Inferior parietal cortex (tissue), 1 donor: ENCODE results near the gene ULK1.
A peak's percentile ranks its signal among the peaks of the same experiment; 100 is the strongest.

Source experiments
- DNase-seq: peaks from one replicate; pipeline ENCODE4 v3.0.0-alpha.2; 2016; ENCODE audit errors: extremely low spot score

Gene ULK1

DNA sequence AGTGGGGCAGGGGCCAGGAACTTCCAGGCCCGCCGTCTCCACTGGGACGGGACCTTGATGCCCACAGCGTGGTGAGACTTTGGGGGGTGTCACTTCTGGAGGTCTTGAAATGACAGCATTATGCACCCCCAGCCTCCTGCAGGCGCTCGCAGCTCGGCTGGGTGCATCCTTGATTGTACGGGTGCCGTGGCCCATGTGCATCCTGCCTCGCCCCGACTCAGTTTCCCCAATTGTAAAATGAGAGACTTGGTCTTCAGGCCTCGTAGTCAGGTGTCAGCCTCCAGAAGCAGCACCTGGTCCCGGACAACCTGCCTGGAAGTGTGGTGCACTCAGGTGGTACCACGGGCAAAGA, 25.7 kb downstream of the ULK1 start:
- DNase-seq, result no peak

DNA sequence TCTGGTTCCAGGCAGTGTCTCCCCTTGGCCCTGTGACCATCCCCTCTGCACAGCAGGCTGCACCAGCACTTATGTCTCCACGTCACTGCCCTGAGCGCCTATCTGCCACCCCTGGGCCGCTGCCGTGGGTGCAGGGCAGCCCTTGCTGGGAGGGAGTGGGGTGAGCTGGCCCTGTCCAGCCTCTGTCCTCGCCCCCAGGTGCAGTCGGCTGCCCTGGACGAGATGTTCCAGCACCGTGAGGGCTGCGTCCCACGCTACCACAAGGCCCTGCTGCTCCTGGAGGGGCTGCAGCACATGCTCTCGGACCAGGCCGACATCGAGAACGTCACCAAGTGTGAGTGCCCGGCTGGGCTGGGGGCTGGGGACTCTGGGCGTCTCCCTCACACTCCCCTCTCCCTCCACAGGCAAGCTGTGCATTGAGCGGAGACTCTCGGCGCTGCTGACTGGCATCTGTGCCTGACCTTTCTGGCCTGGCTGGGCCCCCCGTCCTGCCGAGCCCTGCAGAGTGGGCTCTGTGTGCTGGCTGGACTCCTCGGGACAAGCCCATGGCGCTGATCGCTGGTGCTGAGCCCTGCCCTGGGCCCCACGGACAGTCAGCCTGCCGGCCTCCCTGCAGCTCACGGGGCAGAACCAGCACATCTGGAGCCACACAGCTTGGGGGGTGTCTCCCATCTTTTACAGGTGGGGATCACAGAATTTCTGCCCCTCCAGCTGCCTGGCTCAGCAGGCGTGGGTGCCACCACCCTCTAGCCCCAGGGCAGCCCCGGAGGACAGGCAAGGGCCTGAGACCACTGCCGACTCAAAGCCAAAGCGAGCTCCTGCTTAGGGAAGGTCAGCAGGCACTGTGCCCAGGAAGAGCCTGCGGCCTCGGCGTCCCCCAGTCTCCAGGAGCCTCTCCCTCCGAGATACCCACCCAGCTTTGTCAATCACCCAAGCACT, 26.7 kb downstream of the ULK1 start:
- DNase-seq, result no peak

DNA sequence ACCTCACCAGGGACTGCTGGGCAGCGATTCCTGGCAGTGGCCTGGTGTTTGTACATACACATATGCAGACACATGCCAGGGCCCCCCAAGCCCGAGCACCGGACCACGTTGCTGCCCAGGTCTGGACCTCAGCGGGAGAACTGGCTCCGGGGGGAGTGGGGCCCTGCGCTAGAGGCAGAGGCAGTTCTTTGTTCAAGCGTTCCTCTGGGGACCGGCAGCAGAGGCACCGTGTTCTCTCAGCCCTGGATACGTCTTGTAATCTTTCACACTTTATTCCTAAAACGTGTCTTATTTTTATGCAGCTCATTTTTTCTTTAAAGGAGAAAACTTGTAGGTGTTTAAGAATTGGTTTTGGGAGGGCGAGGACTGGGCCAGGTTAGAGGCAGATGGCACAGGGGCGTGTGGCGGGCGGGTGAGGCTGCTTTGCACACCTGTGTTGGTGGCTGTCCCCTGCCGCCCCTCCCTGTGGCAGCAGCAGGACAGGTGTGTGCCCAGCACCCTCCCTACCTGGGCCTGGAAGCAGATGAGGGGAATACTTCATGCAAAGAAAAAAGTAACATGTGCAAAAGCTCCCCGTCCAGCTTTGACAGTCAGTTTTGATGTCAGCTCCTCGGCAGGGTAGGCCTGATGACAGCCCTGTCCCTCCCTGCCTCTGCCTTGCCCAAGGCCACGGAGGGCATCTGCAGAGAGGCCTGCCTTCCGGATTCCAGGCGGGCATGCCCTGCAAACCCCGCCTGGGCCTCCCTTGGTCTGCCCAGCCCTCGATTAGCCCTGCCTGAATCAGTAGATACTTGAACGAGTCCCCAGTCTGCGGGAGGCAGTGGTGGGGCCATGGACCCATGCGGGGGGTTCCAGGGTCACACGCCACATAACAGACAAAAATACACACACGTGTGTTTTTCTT, 27.7 kb downstream of the ULK1 start:
- DNase-seq, result no peak

DNA sequence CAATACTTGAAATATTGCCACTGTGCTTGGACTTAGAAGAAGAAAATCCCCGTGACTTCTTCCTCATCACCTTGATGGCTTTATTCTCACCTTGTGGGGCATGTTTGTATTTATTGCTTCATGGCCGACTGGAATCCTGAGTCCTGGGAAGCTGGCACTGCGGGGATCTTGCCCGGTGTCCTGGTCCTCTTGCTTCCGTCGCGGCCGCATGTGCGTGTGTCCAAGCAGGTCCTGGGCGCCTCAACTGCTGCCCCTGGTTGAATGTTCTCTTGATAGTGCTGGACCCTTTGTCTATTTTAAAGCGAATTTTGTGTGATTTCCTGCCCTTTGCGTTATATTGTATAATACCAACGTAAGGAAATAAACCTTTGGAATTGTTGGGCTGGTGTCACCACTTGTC, 28.4 kb downstream of the ULK1 start:
- DNase-seq, result no peak

DNA sequence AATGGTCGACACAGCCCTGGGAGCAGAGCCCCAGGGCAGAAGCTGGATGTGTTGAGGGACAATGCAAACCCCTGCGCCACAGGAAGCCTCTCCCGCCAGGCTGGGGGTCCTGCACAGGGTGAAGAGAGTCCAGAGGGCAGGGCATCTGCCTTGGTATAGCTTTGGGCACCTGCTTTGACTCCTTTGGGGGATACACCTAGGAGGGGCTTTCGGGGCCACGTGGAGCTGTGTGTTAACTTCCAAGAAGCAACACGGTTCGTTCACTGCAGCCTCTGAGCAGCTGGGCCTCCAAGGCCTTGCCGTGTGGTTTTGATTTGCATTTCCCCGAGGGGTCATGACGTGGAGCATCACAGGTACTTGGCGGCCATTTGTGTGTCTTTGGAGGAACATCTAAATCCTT, 28.8 kb downstream of the ULK1 start:
- DNase-seq, result no peak

DNA sequence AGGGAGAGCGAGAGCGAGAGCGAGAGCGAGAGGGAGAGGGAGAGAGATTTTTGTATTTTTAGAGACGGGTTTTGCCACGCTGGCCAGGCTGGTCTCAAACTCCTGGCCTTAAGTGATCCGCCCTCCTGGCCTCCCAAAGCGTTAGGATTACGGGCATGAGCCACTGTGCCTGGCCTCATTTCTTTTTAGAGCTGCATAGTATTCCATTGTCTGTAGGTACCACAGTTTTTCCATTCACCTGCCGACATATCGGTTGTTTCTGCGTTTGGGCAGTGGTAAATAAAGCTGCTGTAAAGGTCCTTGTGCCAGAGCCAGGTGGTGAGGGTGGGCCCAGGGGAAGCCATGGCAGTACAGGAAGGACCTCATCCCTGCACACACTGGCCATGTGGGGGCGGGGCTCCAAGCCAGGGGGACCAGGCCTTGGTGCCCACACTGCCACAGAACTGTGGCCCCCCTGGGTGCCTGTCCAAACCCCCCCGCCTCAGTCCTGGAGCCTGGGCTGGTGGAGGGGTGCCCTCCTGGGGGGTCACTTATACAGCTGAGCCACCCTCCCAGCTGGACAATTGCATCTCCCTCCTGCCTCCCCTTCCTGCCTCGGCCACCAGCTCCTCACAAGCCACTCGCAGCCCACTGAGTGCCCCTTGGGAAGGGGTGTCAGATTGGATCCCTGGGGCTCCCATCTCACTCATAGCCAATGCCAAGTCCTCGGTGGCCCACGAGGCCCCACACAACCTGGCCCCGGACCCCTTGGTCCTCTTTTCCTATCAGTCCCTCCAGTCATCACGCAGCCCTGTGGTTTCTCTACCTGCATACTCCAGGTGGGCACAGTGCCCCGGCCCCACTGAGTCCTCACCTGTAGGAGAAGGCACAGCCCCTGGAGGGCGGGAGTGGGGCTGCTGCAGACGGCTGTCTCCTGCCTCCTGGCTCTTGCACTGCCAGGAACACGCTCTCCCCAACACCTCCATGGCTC, 33.0 kb downstream of the ULK1 start:
- no peak for DNase-seq

DNA sequence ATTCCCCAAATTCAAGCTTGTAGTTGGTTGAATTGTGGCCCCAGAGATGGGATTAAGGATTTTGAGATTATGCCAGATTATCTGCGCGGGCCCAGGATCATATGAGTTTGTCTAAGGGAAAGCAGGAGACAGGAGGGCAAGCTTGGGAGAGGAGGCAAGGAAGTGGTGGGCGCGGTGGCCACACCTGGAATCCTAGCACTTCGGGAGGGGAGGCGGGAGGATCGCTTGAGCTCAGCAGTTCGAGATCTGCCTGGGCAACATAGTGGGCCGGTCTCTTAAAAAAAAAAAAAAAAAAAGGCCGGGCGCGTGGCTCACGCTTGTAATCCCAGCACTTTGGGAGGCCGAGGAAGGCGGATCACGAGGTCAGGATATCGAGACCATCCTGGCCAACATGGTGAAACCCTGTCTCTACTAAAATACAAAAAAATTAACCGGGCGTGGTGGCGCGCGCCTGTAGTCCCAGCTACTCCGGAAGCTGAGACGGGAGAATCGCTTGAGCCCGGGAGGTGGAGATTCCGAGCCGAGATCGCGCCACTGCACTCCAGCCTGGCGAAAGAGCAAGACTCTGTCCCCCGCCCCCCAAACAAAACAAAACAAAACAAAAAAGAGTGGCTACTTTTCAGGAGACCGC, 33.8 kb downstream of the ULK1 start:
- no peak for DNase-seq

DNA sequence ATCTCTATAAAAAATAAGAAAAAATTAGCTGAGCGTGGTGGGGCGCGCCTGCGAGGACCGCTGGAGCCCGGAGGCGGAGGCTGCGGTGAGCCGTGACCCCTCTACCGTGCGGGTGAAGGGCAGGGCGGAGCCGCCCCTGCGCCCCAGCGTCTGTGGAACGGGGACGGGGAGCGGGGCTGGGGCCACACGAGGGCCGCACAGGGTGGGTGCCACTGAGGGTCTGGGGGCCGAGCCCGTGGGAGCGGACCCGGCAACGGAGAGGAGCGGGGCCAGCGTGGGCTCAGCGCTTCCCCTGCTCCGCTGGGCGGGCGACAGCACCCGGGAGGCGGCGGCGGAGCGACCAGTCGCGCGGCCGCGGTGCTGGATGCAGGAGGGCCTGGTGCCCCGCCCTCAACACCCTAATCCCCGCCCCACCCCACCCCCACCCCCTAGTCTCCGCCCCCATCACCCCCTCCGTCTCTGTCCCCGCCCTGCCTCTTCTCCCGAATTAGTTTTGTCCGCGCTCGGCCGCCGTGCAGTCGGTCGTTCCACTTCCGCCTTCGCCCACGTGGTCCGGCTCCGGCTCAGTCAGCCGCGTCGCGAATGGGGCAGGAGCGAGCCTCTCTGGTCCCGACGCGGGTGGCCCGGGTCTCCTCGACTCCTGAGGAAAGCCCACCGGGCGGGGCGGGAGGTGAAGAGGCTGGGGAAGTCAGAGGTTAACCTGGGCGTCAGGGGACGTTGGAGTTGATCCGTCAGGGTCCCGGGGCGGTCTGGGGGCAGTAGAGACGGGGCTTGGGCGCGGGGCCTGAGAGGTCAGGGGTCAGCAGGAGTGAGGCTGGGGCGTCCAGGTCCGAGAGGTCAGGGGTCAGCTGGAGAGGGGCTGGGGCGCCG, 34.5 kb downstream of the ULK1 start, which contains the start of gene PUS1:
PUS1 (plus strand) TSS at position 566 of the 870 bp plus-strand sequence. CDS start 447 bp downstream, outside the sequence.
- DNase-seq, result peak; percentile 96

DNA sequence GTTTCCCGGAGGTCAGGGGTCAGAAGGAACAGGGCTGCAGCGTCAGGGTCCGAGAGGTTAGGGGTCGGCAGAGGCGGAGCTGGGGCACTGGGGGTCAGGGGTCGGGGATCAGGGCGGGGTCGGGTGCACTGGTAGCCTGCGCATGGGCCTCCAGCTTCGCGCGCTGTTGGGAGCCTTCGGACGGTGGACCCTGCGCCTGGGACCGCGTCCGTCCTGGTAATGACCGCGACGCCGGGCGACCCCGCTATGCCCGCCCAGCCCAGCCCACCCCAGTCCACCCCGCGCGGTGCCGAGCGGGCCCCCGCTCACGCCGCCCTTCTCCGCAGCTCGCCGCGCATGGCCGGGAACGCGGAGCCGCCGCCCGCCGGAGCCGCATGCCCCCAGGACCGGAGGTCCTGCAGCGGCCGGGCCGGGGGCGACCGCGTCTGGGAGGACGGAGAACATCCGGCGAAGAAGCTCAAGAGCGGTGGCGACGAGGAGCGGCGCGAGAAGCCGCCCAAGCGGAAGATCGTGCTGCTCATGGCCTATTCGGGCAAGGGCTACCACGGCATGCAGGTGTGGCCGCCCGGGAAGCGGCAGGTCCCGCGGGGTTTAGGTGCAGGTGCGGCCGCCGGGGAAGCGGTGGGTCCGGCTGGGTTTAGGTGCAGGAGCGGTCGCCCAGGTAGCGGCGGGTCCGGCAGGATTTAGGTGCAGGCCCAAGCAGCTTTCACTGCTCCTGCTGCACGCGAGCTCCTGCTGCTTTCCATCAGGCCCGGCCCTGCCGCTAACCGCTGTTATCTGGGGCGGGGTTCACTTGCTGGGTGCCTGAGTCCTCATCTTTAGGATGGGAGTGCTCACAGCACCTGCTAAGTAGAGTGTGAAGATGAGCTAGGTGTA, 35.4 kb downstream of the ULK1 start:
- DNase-seq, result no peak

DNA sequence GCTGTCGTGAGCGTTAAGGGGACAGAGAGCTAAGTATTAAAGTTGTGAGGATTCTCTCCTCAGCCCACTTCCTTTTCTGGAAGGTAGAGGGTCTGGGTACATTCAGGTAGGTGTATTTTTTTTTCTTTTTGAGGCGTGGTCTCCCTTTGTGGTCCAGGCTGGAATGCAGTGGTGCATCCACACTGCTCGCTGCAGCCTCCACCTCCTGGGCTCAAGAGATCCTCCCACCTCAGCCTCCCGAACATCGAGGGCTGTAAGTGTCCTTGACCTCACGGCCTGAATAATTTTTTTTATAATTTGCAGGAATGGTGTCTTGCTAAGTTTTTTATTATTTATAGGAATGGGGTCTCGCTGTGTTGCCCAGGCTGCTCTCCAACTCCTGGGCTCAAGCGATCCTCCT, 36.1 kb downstream of the ULK1 start:
- no peak for DNase-seq

DNA sequence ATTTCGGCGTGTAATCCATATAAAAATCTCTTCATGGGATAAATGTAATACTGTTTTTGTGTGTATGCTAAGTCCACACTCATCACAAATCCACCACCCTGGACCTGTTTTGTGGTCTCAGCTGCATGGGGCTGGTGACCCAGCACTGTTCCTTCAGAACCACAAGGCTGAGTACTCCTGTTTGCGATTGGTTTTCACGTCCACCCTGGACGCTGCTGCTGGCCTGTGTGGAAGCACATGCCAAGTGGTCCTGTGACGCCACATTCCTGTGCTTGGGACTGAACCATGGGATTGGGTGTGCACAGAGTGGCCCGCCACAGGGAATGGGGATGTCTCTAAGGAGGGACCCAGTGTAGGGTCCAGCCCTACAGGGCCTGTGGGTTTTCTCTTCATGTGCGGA, 39.0 kb downstream of the ULK1 start:
- DNase-seq, result no peak

DNA sequence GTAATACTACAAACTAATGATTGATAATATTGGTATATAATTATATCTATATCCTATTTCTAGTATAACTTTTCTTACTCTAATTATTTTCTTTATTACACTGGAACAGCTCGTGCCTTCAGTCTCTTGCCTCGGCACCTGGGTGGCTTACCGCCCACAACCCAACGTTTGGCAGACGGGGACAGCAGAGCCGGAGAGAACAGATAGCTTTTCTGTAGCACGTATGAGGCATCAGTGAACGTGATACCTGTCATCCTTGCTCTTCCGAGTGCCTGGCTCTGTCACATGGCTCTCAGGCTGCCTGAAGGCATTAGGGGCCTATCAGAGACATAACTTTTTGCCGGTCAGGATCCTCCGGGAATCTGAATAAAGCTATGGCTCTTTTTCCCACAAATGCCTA, 40.1 kb downstream of the ULK1 start:
- DNase-seq, result no peak

DNA sequence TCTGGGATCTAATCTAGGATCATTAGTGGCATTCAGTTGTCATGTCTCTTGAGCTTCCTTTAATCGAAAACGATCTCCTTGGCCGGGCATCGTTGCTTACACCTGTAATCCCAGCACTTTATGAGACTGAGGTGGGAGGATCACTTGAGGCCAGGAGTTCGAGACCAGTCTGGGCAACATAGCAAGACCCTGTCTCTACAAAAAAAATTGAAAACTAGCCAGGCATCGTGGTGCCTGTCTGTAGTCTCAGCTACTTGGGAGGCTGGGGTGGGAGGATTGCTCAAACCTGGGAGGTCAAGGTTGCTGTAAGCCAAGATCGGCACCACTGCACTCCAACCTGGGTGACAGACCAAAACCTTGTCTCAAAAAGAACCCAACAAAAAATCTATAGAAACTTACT, 43.7 kb downstream of the ULK1 start:
- DNase-seq, result no peak

DNA sequence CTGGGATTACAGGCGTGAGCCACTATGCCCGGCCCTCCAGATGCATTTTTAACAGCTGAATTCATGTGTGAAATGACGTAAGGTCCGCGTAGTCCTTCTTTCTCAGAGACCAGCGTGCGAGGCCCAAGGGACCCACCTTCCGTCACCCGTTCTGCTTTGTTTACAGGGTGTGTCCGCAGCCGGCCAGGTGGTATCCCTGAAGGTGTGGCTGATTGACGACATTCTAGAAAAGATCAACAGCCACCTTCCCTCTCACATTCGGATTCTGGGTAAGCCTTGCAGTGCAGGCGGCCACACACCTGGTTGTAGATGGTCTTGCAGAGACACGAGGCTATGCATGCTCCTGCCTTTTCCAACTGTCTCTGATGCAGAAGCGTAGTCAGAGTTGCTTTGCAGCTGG, 44.6 kb downstream of the ULK1 start:
- DNase-seq, result no peak

DNA sequence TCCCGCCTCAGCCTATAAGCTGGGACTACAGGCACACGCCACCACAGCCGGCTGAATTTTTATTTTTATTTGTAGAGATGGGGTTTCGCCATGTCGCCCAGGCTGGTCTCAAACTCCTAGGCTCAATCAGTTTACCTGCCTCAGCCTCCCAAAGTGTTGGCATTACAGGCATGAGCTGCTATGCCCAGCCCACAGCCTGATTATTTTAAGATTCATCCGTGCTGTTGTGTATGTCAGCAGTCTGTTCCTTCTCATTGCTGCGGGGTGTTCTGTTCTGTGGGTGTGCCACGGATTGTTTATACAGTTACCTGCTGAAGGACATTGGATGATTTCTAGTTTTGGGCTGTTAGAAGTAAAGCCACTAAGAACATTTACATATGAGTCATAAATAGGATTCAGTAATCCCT, 45.7 kb downstream of the ULK1 start:
- no peak for DNase-seq

DNA sequence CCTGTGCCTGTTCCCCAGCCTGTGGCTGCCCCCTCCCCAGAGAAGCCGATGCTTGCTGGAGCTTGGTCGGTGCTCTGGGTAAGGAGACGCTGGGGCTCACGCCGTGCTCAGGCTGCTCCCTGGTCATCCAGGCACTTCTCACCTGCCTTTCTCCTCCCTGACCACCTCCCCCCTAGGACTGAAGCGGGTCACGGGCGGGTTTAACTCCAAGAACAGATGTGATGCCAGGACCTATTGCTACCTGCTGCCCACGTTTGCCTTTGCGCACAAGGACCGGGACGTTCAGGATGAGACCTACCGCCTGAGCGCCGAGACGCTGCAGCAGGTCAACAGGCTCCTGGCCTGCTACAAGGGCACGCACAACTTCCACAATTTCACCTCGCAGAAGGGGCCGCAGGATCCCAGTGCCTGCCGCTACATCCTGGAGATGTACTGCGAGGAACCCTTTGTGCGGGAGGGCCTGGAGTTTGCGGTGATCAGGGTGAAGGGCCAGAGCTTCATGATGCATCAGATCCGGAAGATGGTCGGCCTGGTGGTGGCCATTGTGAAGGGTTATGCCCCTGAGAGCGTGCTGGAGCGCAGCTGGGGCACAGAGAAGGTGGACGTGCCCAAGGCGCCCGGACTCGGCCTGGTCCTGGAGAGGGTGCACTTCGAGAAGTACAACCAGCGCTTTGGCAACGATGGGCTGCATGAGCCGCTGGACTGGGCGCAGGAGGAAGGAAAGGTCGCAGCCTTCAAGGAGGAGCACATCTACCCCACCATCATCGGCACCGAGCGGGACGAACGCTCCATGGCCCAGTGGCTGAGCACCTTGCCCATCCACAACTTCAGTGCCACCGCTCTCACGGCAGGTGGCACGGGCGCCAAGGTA, 46.9 kb downstream of the ULK1 start:
- DNase-seq, result no peak

DNA sequence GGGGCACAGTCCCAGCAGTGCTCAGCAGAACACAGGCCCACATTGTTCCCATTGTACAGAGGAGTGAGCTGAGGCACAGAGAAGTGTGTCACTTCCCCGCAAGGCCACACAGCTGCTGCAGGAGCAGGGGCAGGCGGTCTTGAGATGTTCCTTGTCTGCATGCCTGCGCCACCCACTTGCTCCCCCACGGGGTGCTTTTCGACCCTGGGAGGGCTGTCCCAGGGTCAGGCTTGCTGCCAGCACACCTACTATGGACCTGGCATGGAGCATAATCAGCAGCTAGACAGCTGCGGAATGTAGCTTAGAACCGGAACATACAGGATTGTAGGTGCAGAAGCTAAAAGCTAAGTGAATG, 47.5 kb downstream of the ULK1 start:
- no peak for DNase-seq

DNA sequence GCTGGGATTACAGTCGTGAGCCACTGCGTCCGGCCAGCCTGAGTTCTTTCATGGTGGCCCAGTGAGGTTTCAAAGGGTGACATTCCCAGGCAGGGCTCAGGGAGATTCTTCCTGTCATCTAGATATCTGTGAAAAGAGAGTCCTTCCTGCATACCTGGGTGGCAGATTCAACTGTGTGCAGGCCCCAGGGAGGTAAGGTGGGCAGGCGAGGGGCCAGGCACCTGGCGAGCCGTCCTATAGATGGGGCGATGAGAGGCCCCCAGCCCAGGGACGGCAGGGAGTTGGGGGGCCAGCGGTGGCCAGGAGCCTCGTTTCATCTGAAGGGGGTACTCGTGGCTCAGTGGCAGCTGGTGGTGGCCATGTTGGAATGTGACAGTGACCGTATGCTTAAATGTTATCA, 48.2 kb downstream of the ULK1 start:
- DNase-seq, result no peak
